Endothelial cell of umbilical vein (primary cell): ENCODE data around the gene GAPVD1. TPM values are rescaled to one million over a fixed set of nuclear protein-coding genes. Genes with fewer than 3 reads are reported as not detected.

Experiments used
- BruUV-seq: library from RNA; stranded (reverse); fragments of 400-500 nt; replicated peaks from 2 replicates; lab custom pipeline; 2021; lab: Mats Ljungman, UMichigan
- CTCF ChIA-PET: fragments of 300-600, 350-600 bp; sonication (Branson Sonifier 250); formaldehyde crosslinking; loops from one replicate; lab custom pipeline; 2021; ENCODE audit warnings: antibody characterized with exemption, inconsistent platforms; lab: Charles Lee
- POLR2A ChIA-PET: fragments of 300-600, 350-600 bp; sonication (Branson Sonifier 250); formaldehyde crosslinking; loops from one replicate; lab custom pipeline; 2021; ENCODE audit warnings: antibody characterized with exemption, inconsistent platforms; lab: Charles Lee
- DNase-seq: peaks from one replicate; pipeline ENCODE4 v3.0.0-alpha.2; 2011; ENCODE audit warnings: low read depth, low spot score
- FAIRE-seq: peaks from 2 replicates; lab custom pipeline; 2011; peaks lifted over from hg19 to GRCh38; lab: Jason Lieb, UNC
- H2AFZ ChIP-seq: 2 replicates; pipeline ENCODE4 v1.6.0; 2012; ENCODE audit warnings: low read depth, low read length, control low read depth, inconsistent platforms
- H3K27ac ChIP-seq: 2 replicates; pipeline ENCODE4 v1.5.1; 2011; ENCODE audit warnings: low read depth, mild to moderate bottlenecking, control low read depth, low read length, moderate library complexity; ENCODE audit not compliant: insufficient read depth
- H3K27me3 ChIP-seq, 2 experiments: 2 replicates each; pipeline versions ENCODE4 v1.6.0 to v1.6.1; 2011; ENCODE audit warnings: low read length in 2 of 2, mixed read lengths in 1 of 2; ENCODE audit not compliant: control insufficient read depth in 2 of 2, insufficient read depth in 2 of 2
- H3K36me3 ChIP-seq, 2 experiments: 2 replicates in 1 of 2; 3 replicates in 1 of 2; pipeline ENCODE4 v1.5.1; 2011; ENCODE audit warnings: low read length in 2 of 2, mild to moderate bottlenecking in 1 of 2, moderate library complexity in 1 of 2; ENCODE audit not compliant: control insufficient read depth in 2 of 2, insufficient read depth in 2 of 2; ENCODE audit errors: extremely low read depth in 1 of 2
- H3K4me1 ChIP-seq: 3 replicates; pipeline ENCODE4 v1.5.1; 2011; ENCODE audit warnings: mild to moderate bottlenecking, low read length; ENCODE audit not compliant: control insufficient read depth, insufficient read depth; ENCODE audit errors: extremely low read depth
- H3K4me2 ChIP-seq: 2 replicates; pipeline ENCODE4 v1.6.1; 2011; ENCODE audit warnings: low read length, control low read depth, mixed read lengths; ENCODE audit not compliant: insufficient read depth
- H3K4me3 ChIP-seq, 3 experiments: fragments of 200-600 bp in 1 of 3; sonication (generic), shearing (Covaris generic) in 1 of 3; replicated peaks in 1 of 3; 2 replicates each; pipeline ENCODE4 v1.5.1; 2011 to 2016; ENCODE audit warnings: control low read depth in 3 of 3, low read length in 3 of 3, mild to moderate bottlenecking in 2 of 3, inconsistent platforms in 1 of 3, low read depth in 1 of 3, moderate library complexity in 1 of 3; ENCODE audit not compliant: insufficient read depth in 1 of 3
- H3K79me2 ChIP-seq: 2 replicates; pipeline ENCODE4 v1.6.0; 2012; ENCODE audit warnings: low read length, inconsistent platforms; ENCODE audit not compliant: control insufficient read depth, insufficient read depth
- H3K9ac ChIP-seq: replicated peaks from 2 replicates; pipeline ENCODE3; 2011; ENCODE audit warnings: low read length, control low read depth; ENCODE audit not compliant: insufficient read depth; ENCODE audit errors: extremely low read depth
- H3K9me1 ChIP-seq: replicated peaks from 3 replicates; pipeline ENCODE4 v1.6.0; 2011; ENCODE audit warnings: mild to moderate bottlenecking, low read length; ENCODE audit not compliant: control insufficient read depth, insufficient read depth; ENCODE audit errors: extremely low read depth
- H3K9me3 ChIP-seq: replicated peaks from 2 replicates; pipeline ENCODE4 v1.5.1; 2012; ENCODE audit warnings: low read length, inconsistent platforms; ENCODE audit not compliant: control insufficient read depth, insufficient read depth
- H4K20me1 ChIP-seq: replicated peaks from 2 replicates; pipeline ENCODE3; 2011; ENCODE audit warnings: mild to moderate bottlenecking, low read length; ENCODE audit not compliant: control insufficient read depth, insufficient read depth; ENCODE audit errors: extremely low read depth
- EZH2 ChIP-seq: IDR thresholded peaks from 2 replicates; pipeline ENCODE4 v1.6.1; 2012; ENCODE audit warnings: borderline replicate concordance, low read depth, mild to moderate bottlenecking, moderate library complexity, low read length, inconsistent platforms; ENCODE audit not compliant: severe bottlenecking
- FOS ChIP-seq: IDR thresholded peaks from 2 replicates; pipeline ENCODE4 v1.6.1; 2011; ENCODE audit warnings: mild to moderate bottlenecking, low read length, moderate library complexity, borderline replicate concordance; ENCODE audit not compliant: insufficient read depth
- GATA2 ChIP-seq: IDR thresholded peaks from 2 replicates; pipeline ENCODE4 v1.7.0; 2011; ENCODE audit warnings: low read depth, mild to moderate bottlenecking, moderate library complexity, mixed read lengths, low read length; ENCODE audit not compliant: insufficient read length, insufficient read depth
- JUN ChIP-seq: IDR thresholded peaks from 2 replicates; pipeline ENCODE4 v1.6.1; 2011; ENCODE audit warnings: borderline replicate concordance, low read depth; ENCODE audit not compliant: insufficient read length, insufficient read depth
- MYC ChIP-seq: IDR thresholded peaks from one replicate; pipeline ENCODE4 v1.6.1; 2011; ENCODE audit warnings: mild to moderate bottlenecking, low read depth, low read length
- POLR2A ChIP-seq: IDR thresholded peaks from 2 replicates; pipeline ENCODE4 v1.6.1; 2012; ENCODE audit warnings: low read depth, mild to moderate bottlenecking, control low read depth, low read length
- POLR2AphosphoS5 ChIP-seq: IDR thresholded peaks from 2 replicates; pipeline ENCODE4 v1.6.1; 2012; ENCODE audit warnings: low read depth, mild to moderate bottlenecking, control low read depth, low read length, moderate library complexity; ENCODE audit not compliant: insufficient read depth
- dilution Hi-C: fragments of 300-500 bp; cut with MboI; formaldehyde crosslinking; loops from one replicate; pipeline ENCODE4 v1.15.0; 2019; ENCODE audit warnings: low sequenced_read_pairs; ENCODE audit not compliant: extremely low pct_ligation_motif_present
- intact Hi-C: fragments of 100-400 bp; cut with micrococcal nuclease; formaldehyde crosslinking; loops from one replicate; pipeline ENCODE4 v1.10.0; 2022
- polyA plus RNA-seq, 4 experiments: library from polyadenylated mRNA; depleted of rRNA in 3 of 4; stranded (reverse) in 3 of 4; unstranded in 1 of 4; fragments of >200 nt; gene quantifications; 2 replicates each; pipeline versions ENCODE4 v1.2.1 to v1.2.3, GENCODE V29; 2011 to 2012; ENCODE audit warnings: missing spikeins in 1 of 4
- total RNA-seq: library from RNA; stranded (reverse); gene quantifications from 2 replicates; pipeline ENCODE4 v1.2.3, GENCODE V29; 2021
- TF ChIP-seq, protein P1 (sequence below), 2 donors: IDR thresholded peaks; 1 replicate in 1 of 2; 2 replicates in 1 of 2; pipeline ENCODE4 v1.5.1; 2011; ENCODE audit warnings: low read length in 2 of 2, mild to moderate bottlenecking in 2 of 2, moderate library complexity in 2 of 2, control low read depth in 1 of 2, inconsistent platforms in 1 of 2, low read depth in 1 of 2; ENCODE audit not compliant: insufficient read depth in 1 of 2; ENCODE audit errors: extremely low read depth in 1 of 2
- TF ChIP-seq, protein P2 (sequence below): IDR thresholded peaks from 2 replicates; pipeline ENCODE4 v1.6.1; 2011; ENCODE audit not compliant: insufficient read depth, insufficient read length

Gene GAPVD1
- total and polyA plus RNA-seq, 2 donors (not counting 3 experiments of a cell fraction or from before 2014, with no cell fraction given): 10.7 to 53.2 TPM

DNA sequence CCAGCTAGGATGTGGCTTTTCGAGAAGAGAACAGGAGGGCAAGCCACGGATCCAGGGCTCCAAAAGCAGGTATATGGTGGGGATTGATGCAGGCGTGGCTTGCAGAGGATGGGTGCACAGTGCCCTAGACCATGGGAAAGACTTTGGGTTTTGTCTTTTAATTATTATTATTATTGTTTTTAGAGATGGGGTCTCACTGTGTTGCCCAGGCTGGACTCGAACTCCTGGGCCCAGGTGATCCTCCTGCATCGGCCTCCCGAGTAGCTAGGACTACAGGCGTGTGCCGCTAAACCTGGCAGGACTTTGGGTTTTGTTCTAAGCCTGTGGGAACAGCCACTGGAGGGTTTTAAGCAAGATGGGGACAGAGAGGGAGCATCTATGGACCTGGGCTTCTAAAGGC is 152.0 kb downstream of the GAPVD1 start:
- Histone ChIP-seq H3K4me1 (no peaks in the 10 kb centered on the region), H3K4me3 (no peak overlapping the region), H3K27me3 (no peaks in the 10 kb centered on the region), H3K36me3 (no peaks in the 10 kb centered on the region), H3K27ac (no peak overlapping the region), H3K79me2 (no peaks in the 10 kb centered on the region), H2AFZ (no peak overlapping the region), H4K20me1 (no peaks in the 10 kb centered on the region), H3K9me3 (no peaks in the 10 kb centered on the region), H3K4me2 (no peak overlapping the region), H3K9ac (no peak overlapping the region), H3K9me1 (no peaks in the 10 kb centered on the region)
- CTCF ChIA-PET: interaction anchor here (1.4 kb wide), 1 partner anchor 145 kb away, joined by 3 read pairs; no protein-coding TSS in a partner anchor
- dilution Hi-C loops (no loop called here), intact Hi-C loops (no loop called here)
- TF ChIP-seq GATA2 (no peak), FOS (no peak), JUN (no peak), MYC (no peak), EZH2 (no peak), POLR2AphosphoS5 (no peak), POLR2A (no peak)
- TF ChIP-seq, protein P1, sequence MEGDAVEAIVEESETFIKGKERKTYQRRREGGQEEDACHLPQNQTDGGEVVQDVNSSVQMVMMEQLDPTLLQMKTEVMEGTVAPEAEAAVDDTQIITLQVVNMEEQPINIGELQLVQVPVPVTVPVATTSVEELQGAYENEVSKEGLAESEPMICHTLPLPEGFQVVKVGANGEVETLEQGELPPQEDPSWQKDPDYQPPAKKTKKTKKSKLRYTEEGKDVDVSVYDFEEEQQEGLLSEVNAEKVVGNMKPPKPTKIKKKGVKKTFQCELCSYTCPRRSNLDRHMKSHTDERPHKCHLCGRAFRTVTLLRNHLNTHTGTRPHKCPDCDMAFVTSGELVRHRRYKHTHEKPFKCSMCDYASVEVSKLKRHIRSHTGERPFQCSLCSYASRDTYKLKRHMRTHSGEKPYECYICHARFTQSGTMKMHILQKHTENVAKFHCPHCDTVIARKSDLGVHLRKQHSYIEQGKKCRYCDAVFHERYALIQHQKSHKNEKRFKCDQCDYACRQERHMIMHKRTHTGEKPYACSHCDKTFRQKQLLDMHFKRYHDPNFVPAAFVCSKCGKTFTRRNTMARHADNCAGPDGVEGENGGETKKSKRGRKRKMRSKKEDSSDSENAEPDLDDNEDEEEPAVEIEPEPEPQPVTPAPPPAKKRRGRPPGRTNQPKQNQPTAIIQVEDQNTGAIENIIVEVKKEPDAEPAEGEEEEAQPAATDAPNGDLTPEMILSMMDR (IDR thresholded peaks at IDR 0.05; ENCODE audit: extremely low read depth in 1 of 2, insufficient read depth in 1 of 2, low read depth in 1 of 2, low read length in 2 of 2): no peak
- TF ChIP-seq, protein P2, sequence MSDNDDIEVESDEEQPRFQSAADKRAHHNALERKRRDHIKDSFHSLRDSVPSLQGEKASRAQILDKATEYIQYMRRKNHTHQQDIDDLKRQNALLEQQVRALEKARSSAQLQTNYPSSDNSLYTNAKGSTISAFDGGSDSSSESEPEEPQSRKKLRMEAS: no peak
- POLR2A ChIA-PET: no interaction called here
- no TSS peak for BruUV-seq
- DNase-seq (no peak), FAIRE-seq (no peak)
